K562 (cell line): ENCODE data around the gene CST4.

ENCODE experiments used
- EZH2 ChIP-seq: IDR thresholded peaks from 2 replicates; pipeline ENCODE4 v1.6.1; 2012; ENCODE audit warnings: low read depth, mild to moderate bottlenecking, inconsistent platforms, low read length, borderline replicate concordance
- JUND ChIP-seq, 2 experiments: IDR thresholded peaks; 2 replicates in 1 of 2; 3 replicates in 1 of 2; pipeline ENCODE4 v1.6.1; 2011; ENCODE audit warnings: borderline replicate concordance in 2 of 2, low read depth in 2 of 2, low read length in 2 of 2, improper control_type of control experiment in 1 of 2, missing biosample characterization in 1 of 2, missing genetic modification characterization in 1 of 2, missing genetic modification reagents in 1 of 2
- NR2C2 ChIP-seq, 2 experiments: fragments of 200-800 bp in 1 of 2; sonication (Bioruptor generic) in 1 of 2; sonication (generic) in 1 of 2; formaldehyde crosslinking in 1 of 2; IDR thresholded peaks; 2 replicates each; pipeline versions ENCODE4 v1.6.1 to v1.8.0; 2016 to 2022; ENCODE audit warnings: mild to moderate bottlenecking in 1 of 2, missing compliant biosample characterization in 1 of 2, missing genetic modification characterization in 1 of 2, missing genetic modification reagents in 1 of 2
- RNF2 ChIP-seq: sonication (generic); IDR thresholded peaks from 2 replicates; pipeline ENCODE4 v1.6.1; 2016
- SIX5 ChIP-seq, 2 experiments: IDR thresholded peaks; 2 replicates each; pipeline ENCODE4 v1.6.1; 2011; ENCODE audit warnings: low read length in 2 of 2, borderline replicate concordance in 1 of 2, low read depth in 1 of 2, mild to moderate bottlenecking in 1 of 2, moderate library complexity in 1 of 2; ENCODE audit not compliant: insufficient read depth in 1 of 2
- SMAD1 ChIP-seq: fragments of 150-350 bp; IDR thresholded peaks from 2 replicates; pipeline ENCODE4 v1.6.1; 2014; ENCODE audit warnings: low read length, low read depth; ENCODE audit not compliant: partially characterized antibody
- SRF ChIP-seq, 2 experiments: fragments of 250-450, 450-650 bp in 1 of 2; sonication (Bioruptor Pico) in 1 of 2; sonication (generic) in 1 of 2; formaldehyde crosslinking; IDR thresholded peaks; 2 replicates each; pipeline versions ENCODE4 v1.5.0 to v1.5.1; 2020 to 2022; ENCODE audit warnings: mild to moderate bottlenecking in 1 of 2, missing genetic modification reagents in 1 of 2
- TBL1XR1 ChIP-seq, 2 experiments: IDR thresholded peaks; 2 replicates each; pipeline ENCODE4 v1.6.1; 2012; ENCODE audit warnings: improper control_type of control experiment in 2 of 2, low read length in 2 of 2, mild to moderate bottlenecking in 1 of 2
- ZSCAN32 ChIP-seq: fragments of 450-650 bp; formaldehyde crosslinking; IDR thresholded peaks from 2 replicates; pipeline ENCODE4 v1.4.0; 2020; ENCODE audit warnings: mild to moderate bottlenecking, moderate library complexity
- TF ChIP-seq, protein P1 (sequence below), 3 experiments: IDR thresholded peaks in 2 of 3; conservative IDR thresholded peaks in 1 of 3; 2 replicates each; pipeline ENCODE4 v1.5.1; 2011 to 2012; ENCODE audit warnings: low read length in 3 of 3, mild to moderate bottlenecking in 3 of 3, control low read depth in 2 of 3, improper control_type of control experiment in 1 of 3, inconsistent platforms in 1 of 3, low read depth in 1 of 3, mixed read lengths in 1 of 3, moderate library complexity in 1 of 3; ENCODE audit not compliant: insufficient read depth in 2 of 3
- TF ChIP-seq, protein P2 (sequence below): fragments of 450-650 bp; IDR thresholded peaks from 2 replicates; pipeline ENCODE4 v1.6.1; 2017; ENCODE audit warnings: antibody characterized with exemption
- TF ChIP-seq, protein P3 (sequence below): fragments of 450-650 bp; IDR thresholded peaks from 2 replicates; pipeline ENCODE4 v1.6.1; 2018; ENCODE audit warnings: mild to moderate bottlenecking, low read depth; ENCODE audit not compliant: partially characterized antibody

- TF ChIP-seq, protein P1, sequence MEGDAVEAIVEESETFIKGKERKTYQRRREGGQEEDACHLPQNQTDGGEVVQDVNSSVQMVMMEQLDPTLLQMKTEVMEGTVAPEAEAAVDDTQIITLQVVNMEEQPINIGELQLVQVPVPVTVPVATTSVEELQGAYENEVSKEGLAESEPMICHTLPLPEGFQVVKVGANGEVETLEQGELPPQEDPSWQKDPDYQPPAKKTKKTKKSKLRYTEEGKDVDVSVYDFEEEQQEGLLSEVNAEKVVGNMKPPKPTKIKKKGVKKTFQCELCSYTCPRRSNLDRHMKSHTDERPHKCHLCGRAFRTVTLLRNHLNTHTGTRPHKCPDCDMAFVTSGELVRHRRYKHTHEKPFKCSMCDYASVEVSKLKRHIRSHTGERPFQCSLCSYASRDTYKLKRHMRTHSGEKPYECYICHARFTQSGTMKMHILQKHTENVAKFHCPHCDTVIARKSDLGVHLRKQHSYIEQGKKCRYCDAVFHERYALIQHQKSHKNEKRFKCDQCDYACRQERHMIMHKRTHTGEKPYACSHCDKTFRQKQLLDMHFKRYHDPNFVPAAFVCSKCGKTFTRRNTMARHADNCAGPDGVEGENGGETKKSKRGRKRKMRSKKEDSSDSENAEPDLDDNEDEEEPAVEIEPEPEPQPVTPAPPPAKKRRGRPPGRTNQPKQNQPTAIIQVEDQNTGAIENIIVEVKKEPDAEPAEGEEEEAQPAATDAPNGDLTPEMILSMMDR (IDR thresholded peaks at IDR 0.05 in 2 of 3, conservative IDR thresholded peaks at IDR 0.05 in 1 of 3; ENCODE audit: insufficient read depth in 2 of 3, low read depth in 1 of 3, low read length in 3 of 3): no peak
- no peak for TF ChIP-seq SIX5 (IDR thresholded peaks at IDR 0.05; ENCODE audit: borderline replicate concordance in 1 of 2, insufficient read depth in 1 of 2, low read depth in 1 of 2, low read length in 2 of 2)
- TF ChIP-seq EZH2: no peak
- TF ChIP-seq, protein P2, sequence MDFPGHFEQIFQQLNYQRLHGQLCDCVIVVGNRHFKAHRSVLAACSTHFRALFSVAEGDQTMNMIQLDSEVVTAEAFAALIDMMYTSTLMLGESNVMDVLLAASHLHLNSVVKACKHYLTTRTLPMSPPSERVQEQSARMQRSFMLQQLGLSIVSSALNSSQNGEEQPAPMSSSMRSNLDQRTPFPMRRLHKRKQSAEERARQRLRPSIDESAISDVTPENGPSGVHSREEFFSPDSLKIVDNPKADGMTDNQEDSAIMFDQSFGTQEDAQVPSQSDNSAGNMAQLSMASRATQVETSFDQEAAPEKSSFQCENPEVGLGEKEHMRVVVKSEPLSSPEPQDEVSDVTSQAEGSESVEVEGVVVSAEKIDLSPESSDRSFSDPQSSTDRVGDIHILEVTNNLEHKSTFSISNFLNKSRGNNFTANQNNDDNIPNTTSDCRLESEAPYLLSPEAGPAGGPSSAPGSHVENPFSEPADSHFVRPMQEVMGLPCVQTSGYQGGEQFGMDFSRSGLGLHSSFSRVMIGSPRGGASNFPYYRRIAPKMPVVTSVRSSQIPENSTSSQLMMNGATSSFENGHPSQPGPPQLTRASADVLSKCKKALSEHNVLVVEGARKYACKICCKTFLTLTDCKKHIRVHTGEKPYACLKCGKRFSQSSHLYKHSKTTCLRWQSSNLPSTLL: no peak
- no peak for TF ChIP-seq TBL1XR1 (IDR thresholded peaks at IDR 0.05; ENCODE audit: low read length in 2 of 2)
- TF ChIP-seq SMAD1: no peak
- TF ChIP-seq JUND (IDR thresholded peaks at IDR 0.05; ENCODE audit: borderline replicate concordance, low read depth, low read length): no peak
- no peak for TF ChIP-seq JUND (tag; IDR thresholded peaks at IDR 0.05; ENCODE audit: borderline replicate concordance, low read depth, low read length)
- TF ChIP-seq NR2C2 (CRISPR knock-in tag; IDR thresholded peaks at IDR 0.05): no peak
- TF ChIP-seq NR2C2 (tag; IDR thresholded peaks at IDR 0.05): no peak
- TF ChIP-seq, protein P3, sequence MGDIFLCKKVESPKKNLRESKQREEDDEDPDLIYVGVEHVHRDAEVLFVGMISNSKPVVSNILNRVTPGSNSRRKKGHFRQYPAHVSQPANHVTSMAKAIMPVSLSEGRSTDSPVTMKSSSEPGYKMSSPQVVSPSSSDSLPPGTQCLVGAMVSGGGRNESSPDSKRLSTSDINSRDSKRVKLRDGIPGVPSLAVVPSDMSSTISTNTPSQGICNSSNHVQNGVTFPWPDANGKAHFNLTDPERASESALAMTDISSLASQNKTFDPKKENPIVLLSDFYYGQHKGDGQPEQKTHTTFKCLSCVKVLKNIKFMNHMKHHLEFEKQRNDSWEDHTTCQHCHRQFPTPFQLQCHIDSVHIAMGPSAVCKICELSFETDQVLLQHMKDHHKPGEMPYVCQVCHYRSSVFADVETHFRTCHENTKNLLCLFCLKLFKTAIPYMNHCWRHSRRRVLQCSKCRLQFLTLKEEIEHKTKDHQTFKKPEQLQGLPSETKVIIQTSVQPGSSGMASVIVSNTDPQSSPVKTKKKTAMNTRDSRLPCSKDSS: no peak
- no peak for TF ChIP-seq ZSCAN32 (CRISPR knock-in tag)
- no peak for TF ChIP-seq RNF2
- TF ChIP-seq SRF (CRISPR knock-in tag; IDR thresholded peaks at IDR 0.05): no peak
Measured at GRCh38 chr20:23638309-23638708, 50.5 kb downstream of the CST4 start.
